ENCODE results near the gene ZNF892.

The ZNF892 gene

DNA sequence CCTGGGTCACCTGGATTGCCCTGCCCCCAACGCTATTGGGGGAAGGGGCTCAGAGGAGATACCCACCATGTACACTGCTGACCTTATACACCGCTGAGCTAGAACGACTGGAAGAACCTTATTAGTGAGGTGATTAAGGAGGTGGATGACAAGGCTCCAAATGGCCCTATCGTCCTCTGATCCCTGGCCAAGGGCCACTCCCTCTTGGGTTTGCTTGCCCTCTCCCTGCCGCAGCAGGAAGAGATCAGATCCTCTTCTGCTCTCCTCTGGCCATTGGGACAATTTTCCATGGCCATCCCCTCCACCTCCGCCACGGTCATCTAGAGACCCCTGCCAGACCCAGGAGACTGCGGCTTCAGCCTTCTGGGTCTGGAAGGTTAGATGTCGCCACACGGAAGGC, 48.9 kb upstream of the ZNF892 start:
- TF ChIP-seq, protein P1, sequence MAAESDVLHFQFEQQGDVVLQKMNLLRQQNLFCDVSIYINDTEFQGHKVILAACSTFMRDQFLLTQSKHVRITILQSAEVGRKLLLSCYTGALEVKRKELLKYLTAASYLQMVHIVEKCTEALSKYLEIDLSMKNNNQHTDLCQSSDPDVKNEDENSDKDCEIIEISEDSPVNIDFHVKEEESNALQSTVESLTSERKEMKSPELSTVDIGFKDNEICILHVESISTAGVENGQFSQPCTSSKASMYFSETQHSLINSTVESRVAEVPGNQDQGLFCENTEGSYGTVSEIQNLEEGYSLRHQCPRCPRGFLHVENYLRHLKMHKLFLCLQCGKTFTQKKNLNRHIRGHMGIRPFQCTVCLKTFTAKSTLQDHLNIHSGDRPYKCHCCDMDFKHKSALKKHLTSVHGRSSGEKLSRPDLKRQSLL (tag by site-specific recombination; IDR thresholded peaks at IDR 0.05), result no peak
- TF ChIP-seq ZBTB8A (tag by site-specific recombination; IDR thresholded peaks at IDR 0.05), result no peak
- no peak for TF ChIP-seq ZSCAN23 (tag by site-specific recombination; IDR thresholded peaks at IDR 0.05)
- TF ChIP-seq KLF1 (tag by site-specific recombination; IDR thresholded peaks at IDR 0.05), result no peak
- TF ChIP-seq ZNF555 (tag by site-specific recombination; conservative IDR thresholded peaks at IDR 0.05), result no peak
- no peak for TF ChIP-seq ZNF701 (tag by site-specific recombination; IDR thresholded peaks at IDR 0.05)
- no peak for TF ChIP-seq ZXDB (tag by site-specific recombination; IDR thresholded peaks at IDR 0.05)
- no peak for TF ChIP-seq ZNF544 (tag by site-specific recombination; IDR thresholded peaks at IDR 0.05)
- TF ChIP-seq ZNF157 (tag by site-specific recombination; IDR thresholded peaks at IDR 0.05), result no peak
- no peak for TF ChIP-seq ZNF112 (tag by site-specific recombination; IDR thresholded peaks at IDR 0.05)
- no peak for TF ChIP-seq ZNF433 (tag by site-specific recombination; IDR thresholded peaks at IDR 0.05; ENCODE audit: low read depth)
- no peak for TF ChIP-seq SP3 (tag by site-specific recombination; IDR thresholded peaks at IDR 0.05)
- TF ChIP-seq, protein P2, sequence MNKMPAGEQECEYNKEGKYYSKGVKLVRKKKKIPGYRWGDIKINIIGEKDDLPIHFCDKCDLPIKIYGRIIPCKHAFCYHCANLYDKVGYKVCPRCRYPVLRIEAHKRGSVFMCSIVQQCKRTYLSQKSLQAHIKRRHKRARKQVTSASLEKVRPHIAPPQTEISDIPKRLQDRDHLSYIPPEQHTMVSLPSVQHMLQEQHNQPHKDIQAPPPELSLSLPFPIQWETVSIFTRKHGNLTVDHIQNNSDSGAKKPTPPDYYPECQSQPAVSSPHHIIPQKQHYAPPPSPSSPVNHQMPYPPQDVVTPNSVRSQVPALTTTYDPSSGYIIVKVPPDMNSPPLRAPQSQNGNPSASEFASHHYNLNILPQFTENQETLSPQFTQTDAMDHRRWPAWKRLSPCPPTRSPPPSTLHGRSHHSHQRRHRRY (tag by site-specific recombination; IDR thresholded peaks at IDR 0.05), result no peak
- TF ChIP-seq, protein P3, sequence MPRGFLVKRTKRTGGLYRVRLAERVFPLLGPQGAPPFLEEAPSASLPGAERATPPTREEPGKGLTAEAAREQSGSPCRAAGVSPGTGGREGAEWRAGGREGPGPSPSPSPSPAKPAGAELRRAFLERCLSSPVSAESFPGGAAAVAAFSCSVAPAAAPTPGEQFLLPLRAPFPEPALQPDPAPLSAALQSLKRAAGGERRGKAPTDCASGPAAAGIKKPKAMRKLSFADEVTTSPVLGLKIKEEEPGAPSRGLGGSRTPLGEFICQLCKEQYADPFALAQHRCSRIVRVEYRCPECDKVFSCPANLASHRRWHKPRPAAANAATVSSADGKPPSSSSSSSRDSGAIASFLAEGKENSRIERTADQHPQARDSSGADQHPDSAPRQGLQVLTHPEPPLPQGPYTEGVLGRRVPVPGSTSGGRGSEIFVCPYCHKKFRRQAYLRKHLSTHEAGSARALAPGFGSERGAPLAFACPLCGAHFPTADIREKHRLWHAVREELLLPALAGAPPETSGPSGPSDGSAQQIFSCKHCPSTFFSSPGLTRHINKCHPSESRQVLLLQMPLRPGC (tag by site-specific recombination; IDR thresholded peaks at IDR 0.05), result no peak
- no peak for TF ChIP-seq ZNF473 (tag by site-specific recombination; IDR thresholded peaks at IDR 0.05)
- TF ChIP-seq ZNF776 (tag by site-specific recombination; IDR thresholded peaks at IDR 0.05; ENCODE audit: borderline replicate concordance), result no peak
- Histone ChIP-seq H3K27ac (ENCODE audit: extremely low read depth, low read depth, low read length) (no peak overlapping the region), H3K4me1 (ENCODE audit: control insufficient read depth, insufficient read depth, low read length) (no peaks in the 10 kb centered on the region), H3K4me3 (ENCODE audit: low read depth, low read length) (peak overlapping the region; percentile 61; the same call in 1 of the 2 replicates), H3K36me3 (ENCODE audit: control insufficient read depth in 2 of 2, insufficient read depth in 1 of 2, low read length in 2 of 2) (peaks cover 0 to 55% of the 10 kb centered on the region in 2 experiments; a peak in 2 of 3 replicates), H3K9me3 (ENCODE audit: control insufficient read depth, insufficient read depth, low read depth, low read length) (no peaks in the 10 kb centered on the region)
- CTCF ChIA-PET, result no interaction called here
- POLR2A ChIA-PET, result interaction anchor here (0.7 to 1.3 kb wide), 2 partner anchors 9 to 37 kb away, joined by 3 to 4 read pairs; partner anchors contain the start of gene MRPS5

DNA sequence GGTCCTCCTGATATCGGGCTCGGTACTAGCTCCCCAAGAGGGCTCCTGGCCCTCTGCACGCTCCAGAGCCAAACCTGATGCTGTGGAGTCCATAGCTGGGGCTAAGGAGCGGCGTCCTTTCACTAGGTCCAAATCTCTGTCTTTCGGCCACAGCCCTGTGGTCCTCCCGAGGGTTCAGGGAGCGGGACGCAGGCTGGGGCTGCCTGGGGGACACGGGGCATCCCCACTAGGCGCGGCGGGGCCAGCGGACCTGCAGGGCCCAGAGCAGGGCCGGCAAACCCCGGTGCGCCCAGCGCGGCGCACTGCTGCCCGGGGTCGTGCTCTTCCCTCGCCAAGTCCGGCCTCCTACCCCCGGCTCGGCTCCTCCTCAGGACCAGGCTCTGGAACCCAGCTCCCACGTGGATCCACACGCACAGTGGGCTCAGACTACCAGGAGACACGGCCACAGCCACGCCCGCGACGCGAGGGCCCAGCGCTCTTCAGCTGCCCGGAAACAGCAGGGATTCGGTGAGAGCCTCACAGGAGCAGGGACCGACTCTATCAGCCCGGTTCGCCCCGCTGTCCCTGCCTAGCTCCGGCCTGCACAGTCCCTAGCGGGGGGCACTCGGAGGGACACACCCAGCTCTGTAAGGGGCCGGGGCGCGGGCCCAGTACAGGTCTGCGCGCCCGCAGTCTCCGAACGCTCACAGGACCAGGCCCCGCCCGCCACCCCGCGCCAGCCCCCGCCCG, 48.3 kb upstream of the ZNF892 start:
- Histone ChIP-seq H3K36me3 (ENCODE audit: control insufficient read depth in 2 of 2, insufficient read depth in 1 of 2, low read length in 2 of 2) (peaks cover 0 to 49% of the 10 kb centered on the region in 2 experiments; a peak in 2 of 3 replicates), H3K4me3 (ENCODE audit: low read depth, low read length) (peak overlapping the region; percentile 61), H3K27ac (ENCODE audit: extremely low read depth, low read depth, low read length) (peak overlapping the region; percentile 60; the same call in 1 of the 2 replicates), H3K4me1 (ENCODE audit: control insufficient read depth, insufficient read depth, low read length) (no peaks in the 10 kb centered on the region), H3K9me3 (ENCODE audit: control insufficient read depth, insufficient read depth, low read depth, low read length) (no peaks in the 10 kb centered on the region)
- ChIA-PET CTCF (no interaction called here), POLR2A (interaction anchor here (0.7 to 1.4 kb wide), 3 partner anchors 9 to 38 kb away, joined by 3 to 4 read pairs (median 3); partner anchors contain the start of gene MRPS5)
- TF ChIP-seq ZNF707 (tag by site-specific recombination; IDR thresholded peaks at IDR 0.05), result no peak
- no peak for TF ChIP-seq ZNF24 (tag by site-specific recombination; IDR thresholded peaks at IDR 0.05)
- no peak for TF ChIP-seq YY2 (tag by site-specific recombination; IDR thresholded peaks at IDR 0.05)
- no peak for TF ChIP-seq ZEB2 (tag by site-specific recombination; IDR thresholded peaks at IDR 0.05)
- TF ChIP-seq ZNF610 (tag by site-specific recombination; IDR thresholded peaks at IDR 0.05; ENCODE audit: borderline replicate concordance), result no peak
- no peak for TF ChIP-seq WT1 (tag by site-specific recombination; IDR thresholded peaks at IDR 0.05)
- TF ChIP-seq ZNF529 (tag by site-specific recombination; IDR thresholded peaks at IDR 0.05; ENCODE audit: insufficient replicate concordance), result no peak
- no peak for TF ChIP-seq SP3 (tag by site-specific recombination; IDR thresholded peaks at IDR 0.05)
- no peak for TF ChIP-seq ZNF184 (tag by site-specific recombination; IDR thresholded peaks at IDR 0.05)
- no peak for TF ChIP-seq HOXC10 (CRISPR knock-in tag; IDR thresholded peaks at IDR 0.05)
- TF ChIP-seq ZNF433 (tag by site-specific recombination; IDR thresholded peaks at IDR 0.05; ENCODE audit: low read depth), result no peak
- no peak for TF ChIP-seq ZNF354C (tag by site-specific recombination; IDR thresholded peaks at IDR 0.05; ENCODE audit: borderline replicate concordance, low read depth)
- no peak for TF ChIP-seq ZNF571 (tag by site-specific recombination; IDR thresholded peaks at IDR 0.05)
- TF ChIP-seq ZSCAN30 (tag by site-specific recombination; IDR thresholded peaks at IDR 0.05), result no peak
- TF ChIP-seq, protein P4, sequence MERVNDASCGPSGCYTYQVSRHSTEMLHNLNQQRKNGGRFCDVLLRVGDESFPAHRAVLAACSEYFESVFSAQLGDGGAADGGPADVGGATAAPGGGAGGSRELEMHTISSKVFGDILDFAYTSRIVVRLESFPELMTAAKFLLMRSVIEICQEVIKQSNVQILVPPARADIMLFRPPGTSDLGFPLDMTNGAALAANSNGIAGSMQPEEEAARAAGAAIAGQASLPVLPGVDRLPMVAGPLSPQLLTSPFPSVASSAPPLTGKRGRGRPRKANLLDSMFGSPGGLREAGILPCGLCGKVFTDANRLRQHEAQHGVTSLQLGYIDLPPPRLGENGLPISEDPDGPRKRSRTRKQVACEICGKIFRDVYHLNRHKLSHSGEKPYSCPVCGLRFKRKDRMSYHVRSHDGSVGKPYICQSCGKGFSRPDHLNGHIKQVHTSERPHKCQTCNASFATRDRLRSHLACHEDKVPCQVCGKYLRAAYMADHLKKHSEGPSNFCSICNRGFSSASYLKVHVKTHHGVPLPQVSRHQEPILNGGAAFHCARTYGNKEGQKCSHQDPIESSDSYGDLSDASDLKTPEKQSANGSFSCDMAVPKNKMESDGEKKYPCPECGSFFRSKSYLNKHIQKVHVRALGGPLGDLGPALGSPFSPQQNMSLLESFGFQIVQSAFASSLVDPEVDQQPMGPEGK (tag by site-specific recombination; IDR thresholded peaks at IDR 0.05), result no peak
- TF ChIP-seq ZNF843 (tag by site-specific recombination; IDR thresholded peaks at IDR 0.05), result no peak
- no peak for TF ChIP-seq ZNF555 (tag by site-specific recombination; conservative IDR thresholded peaks at IDR 0.05)
